Activated T-helper 9 cell treated with anti-CD3 and anti-CD28 coated beads, Interleukin-2, amount 50 U/mL, for 16 hours (primary cell): Measurements from ENCODE around the gene SEPSECS.

Experiments
- DNase-seq: peaks from one replicate; pipeline ENCODE4 v3.0.0-alpha.2; 2020; ENCODE audit warnings: low read depth

The SEPSECS gene

GRCh38 chr4:25155947-25156346 is 4.3 kb downstream of the SEPSECS start:
- DNase-seq: no peak

DNA sequence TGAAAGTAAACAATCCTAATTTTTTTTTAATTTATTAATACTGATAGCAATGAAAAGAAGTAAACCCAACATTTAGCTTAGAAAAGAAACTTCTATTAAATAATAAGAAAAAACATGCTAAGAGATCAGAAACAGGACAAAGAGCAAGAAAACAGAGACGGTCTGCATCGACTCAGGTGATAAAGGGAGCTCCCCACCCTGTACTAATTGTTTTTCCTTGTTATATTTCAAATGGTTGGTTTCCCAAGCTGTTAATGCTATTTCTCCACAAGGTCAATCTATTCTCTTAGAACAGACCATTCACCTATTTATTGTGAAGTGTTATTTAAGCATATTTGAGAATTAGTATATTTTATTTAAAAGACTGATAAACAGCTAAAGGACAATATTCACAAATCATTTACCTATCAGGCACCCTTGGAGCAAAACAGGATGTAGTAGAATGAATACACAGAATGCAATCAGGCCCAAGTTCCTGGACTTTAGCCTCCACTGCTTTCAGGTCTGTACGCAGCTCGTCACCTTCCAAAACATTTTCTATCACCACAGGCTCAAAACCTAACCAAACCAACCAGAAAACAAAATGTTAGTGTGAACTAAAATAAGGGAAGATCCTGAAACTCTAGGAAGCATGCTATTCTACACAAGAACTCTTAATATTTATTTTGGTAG is 5.5 kb downstream of the SEPSECS start:
- DNase-seq: no peak

DNA sequence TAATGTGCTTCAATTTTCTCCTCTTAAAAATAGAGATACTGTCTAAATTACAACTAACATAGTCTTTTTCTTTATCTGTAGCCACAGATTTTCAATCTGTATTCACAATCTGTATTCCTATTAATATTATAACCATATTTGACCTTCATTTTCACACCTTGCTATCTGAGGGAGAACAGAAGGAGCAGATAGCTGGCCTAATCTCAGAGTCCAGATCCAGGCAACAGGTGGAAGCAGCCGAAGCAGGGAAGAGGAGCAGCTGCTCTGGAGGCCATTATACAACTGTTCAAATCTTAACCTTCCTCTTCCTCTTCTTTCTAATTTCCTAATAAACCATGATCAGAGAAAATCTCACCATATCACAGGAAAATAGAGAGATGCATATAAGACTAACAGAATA is 14.2 kb downstream of the SEPSECS start:
- no peak for DNase-seq

GRCh38 chr4:25144870-25145481 is 15.3 kb downstream of the SEPSECS start:
- no peak for DNase-seq

DNA sequence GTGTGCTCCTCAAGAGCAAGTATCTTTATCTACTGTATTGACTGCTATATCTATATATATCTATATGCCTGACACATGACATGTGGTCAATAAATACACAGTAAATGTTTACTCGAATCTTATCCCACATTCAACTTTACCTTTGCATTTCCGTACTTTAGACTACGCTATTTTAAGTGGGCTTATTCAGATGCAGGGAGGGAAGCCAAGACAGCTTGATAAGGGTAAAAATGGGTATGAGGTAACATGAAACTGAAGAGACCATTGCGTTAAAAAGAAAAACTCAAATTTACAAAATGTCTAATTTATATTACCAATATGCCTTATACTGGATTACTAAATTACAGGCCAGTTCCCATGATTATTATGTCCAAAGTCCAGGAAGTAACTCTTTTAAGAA is 17.8 kb downstream of the SEPSECS start:
- DNase-seq: no peak

DNA sequence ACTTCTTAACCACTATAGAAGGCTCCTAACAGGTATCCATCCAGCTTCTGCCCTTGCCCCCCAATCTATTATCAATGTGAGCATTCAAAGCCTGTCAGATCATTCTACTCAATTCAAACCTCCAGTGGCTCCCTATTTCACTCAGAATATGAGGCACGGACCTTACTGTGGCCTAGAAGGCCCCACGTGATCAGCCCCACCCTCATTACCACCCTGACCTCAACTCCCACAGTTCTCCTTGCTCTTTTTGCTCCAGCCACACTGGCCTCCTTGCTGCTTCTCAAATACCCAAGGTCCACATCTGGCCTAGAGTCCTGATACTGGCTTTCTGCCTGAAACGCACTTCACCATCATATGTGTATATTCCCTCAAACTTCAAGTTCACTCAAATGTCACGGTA is 18.7 kb downstream of the SEPSECS start:
- no peak for DNase-seq

- DNase-seq: no peak
Measured at GRCh38 chr4:25133132-25133531, 27.1 kb downstream of the SEPSECS start.

- no peak for DNase-seq
Measured at GRCh38 chr4:25131926-25132325, 28.3 kb downstream of the SEPSECS start.

- no peak for DNase-seq
Measured at GRCh38 chr4:25131381-25131780, 28.9 kb downstream of the SEPSECS start.

DNA sequence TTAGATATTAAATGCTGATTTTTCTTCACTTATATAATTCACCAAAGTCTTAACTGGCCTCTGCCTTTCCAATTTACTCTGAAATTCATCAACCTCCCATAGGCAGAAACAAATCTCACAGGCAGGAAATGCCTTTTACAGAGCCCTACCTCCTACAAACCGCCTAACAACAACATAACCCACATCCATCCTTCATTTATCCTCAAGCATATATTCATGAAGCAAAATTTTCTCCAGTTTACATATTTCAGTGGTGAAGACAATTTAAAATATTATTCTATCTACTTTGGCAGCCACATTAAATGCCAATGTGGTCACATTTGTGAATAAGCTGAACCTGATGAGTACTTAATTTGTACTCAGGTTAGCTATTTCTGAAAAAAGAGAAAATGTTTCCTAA is 30.3 kb downstream of the SEPSECS start:
- no peak for DNase-seq

- no peak for DNase-seq
Measured at GRCh38 chr4:25128671-25129070, 31.6 kb downstream of the SEPSECS start.

- no peak for DNase-seq
Measured at GRCh38 chr4:25123236-25123635, 37.0 kb downstream of the SEPSECS start.

DNA sequence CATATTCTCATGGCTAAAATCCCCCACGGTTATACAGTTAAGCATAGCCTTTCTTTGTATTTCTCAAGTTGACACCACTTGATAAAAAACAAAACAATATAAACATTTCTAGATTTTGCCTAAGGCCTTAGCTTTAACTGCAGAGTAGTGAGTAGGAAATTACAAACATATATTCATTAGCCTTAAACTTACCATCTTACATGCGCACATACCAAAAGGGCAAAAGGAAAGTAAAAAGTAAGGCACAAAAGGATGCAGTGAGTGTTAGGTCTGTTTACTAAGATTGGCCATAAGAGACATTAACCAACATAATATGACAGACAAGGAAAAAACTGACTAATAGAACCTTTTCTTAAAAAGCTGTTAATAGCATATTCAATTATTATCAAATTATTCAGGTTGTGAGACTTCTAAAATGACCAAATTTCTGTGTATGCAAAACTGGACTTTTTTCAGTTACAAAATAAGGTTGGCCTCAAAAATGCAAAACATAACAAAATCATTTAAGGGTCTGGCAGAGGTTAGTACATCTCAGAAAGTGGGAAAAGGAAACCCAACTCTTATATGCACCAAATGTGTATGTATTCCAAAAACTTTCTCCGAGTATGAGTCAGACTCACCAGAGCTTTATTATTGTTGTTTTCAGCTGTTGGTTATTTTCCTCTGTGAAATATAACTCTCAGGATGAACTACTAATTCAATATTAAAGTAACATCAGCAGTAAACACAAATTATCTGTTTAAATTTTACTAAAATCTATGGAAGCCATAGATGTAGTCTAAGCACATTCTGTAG is 39.9 kb downstream of the SEPSECS start:
- DNase-seq: no peak

DNA sequence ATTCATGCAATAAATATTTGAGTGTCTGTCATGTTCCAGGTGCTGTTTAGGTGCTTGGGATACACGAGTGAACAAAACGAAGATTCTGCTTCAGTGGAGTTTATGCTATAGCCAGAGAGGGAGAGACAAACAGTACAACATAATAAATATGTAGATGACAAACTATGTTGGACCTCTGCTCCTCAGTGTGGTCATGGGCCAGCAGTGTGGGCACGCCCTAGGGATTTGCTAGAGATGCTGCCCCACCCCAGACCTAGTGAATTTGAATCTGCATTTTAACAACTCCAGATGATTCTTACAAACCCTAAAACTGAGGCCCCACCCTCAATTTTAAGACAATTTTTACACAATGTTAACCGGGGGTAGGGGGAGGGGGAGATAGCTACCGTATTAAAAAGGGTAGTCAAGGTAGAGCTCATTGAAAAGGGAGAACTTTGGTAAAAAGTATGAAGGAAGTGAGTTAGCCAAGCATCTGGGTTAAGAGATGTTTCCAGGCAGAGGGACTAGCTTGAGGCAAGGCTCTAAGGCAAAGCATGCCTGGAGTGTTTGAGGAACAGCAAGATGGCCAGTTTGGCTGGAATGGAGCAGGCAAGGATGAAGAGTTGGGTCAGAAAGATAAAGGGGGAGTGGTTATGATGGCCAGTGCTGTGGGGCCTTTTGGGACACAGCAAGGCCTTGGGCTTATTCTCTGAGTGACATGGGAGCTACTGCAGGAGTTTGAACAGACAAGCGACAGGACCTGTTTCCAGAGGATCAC is 42.4 kb downstream of the SEPSECS start:
- no peak for DNase-seq

DNA sequence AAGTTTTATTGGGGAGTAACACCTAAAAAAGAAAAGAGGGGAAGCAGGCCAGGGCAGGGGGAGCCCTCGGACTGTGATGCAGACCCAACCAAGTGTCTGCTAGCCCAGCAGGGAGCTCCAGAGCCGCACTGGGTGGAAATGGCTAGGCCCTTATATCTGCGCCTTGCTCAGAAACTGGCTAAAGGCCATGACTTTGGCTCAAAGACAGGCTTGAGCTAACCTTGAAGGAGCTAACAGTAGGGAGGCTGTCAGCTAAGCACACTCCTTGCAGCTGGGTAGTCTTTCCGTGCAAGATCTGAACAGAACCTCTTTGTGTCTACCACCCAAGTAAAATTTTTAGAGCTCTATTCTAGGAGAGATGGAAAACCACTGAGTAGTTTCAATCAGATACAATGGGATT is 43.0 kb downstream of the SEPSECS start:
- no peak for DNase-seq

DNA sequence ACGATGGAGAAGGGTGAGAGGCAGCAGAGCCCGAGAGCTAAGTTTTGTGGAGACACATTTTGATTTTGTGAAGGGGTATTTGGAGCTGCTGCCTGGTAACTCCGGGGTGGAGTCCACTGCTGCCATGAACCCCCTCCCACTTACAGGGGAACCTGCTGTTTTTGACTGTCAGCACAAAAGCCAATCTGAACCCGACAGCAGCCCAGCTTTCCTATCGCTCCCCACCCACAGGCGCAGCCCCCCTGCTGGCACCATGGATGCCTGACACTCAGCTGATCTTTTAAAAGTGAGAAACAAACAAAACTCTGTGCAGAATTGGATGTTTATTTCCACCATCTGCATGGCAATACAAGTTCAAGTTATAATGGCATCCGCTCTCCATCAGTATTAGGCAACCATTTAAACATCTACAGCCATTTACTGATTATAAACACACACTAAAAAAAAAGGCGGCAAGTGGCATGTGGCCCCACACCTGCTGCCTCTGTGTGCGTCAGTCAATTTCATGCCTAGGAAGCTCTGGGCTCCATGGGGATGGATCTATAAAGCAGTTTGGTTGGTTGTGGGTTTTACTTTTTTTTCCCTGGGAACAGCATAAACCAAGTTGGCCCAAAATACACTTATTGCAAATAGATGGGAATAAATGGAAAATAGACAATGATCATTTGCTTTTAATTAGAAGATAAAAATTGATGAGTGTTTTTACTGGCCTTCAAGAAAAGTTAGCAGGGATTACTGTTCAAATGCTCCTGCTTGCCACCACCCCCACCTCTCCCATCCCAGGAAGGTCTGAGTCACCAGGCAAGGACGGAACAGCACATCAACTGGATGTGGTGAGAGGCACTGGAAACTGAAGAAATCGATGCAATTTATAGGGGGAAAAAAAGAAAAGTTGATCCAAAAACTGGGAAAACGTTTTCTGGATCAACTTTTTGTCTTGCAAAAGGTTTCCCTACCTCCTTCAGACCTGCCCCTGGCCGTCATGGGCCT is 46.0 kb downstream of the SEPSECS start:
- no peak for DNase-seq

- DNase-seq: no peak
Measured at GRCh38 chr4:25112995-25113380, 47.3 kb downstream of the SEPSECS start.

DNA sequence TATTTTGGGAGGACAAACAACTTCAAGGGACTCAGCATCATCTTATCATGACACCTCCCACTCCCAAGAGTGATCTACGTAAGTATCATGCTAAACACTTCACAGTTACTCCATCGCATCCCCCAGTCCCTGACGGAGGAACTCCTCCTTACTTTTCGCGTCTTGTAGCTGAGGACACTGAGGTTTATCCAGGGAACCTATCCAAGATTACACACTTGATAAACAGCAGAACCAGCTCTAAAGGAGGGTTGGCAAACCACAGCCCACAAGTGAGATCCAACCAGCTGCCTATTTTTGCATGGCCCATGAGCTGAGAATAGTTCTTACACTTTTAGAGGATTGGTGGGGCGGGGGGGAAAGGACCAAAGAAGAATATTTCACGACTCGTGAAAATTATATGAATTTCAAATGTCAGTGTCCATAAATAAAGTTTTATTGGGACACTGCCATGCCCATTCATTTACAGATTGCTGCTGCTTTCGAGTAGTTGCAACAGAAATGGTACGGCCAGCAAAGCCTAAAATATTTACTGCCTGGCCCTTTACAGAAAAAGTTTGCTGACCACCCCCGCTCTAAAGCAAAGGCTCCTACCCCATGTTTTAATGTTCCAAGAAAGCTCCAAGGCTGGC is 47.8 kb downstream of the SEPSECS start:
- no peak for DNase-seq

DNA sequence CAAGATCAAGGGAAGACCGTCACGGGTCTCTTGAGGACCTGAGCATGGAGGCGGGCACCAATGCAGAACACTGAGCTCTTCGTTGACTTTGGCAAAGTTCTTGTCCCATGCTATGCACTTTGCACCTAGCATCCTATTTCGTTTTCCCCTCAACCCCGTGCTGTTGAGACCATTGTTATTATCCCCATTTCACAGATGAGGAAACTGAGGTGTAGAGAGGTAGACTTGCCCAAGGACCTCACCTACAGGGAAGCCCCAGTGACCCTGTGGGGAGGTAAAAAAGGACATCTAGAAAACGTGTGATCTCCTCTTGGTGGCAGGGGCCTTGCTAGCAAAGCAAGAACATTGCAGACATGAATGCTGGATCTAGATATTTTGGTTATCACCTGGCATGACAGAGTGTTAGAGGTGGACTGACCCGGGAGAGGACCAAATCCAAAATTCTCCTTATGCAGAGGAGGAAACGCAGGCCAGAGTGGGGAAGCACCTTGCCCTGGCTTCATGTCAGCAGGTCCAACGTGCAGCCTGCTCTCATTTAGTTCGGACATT is 48.5 kb downstream of the SEPSECS start:
- DNase-seq: no peak

GRCh38 chr4:25110527-25111329 is 49.5 kb downstream of the SEPSECS start:
- no peak for DNase-seq
